GM21529 (cell line): ENCODE data around the gene CERS2.

Experiments
- ATAC-seq: cut with Tn5 transposase; IDR thresholded peaks from one replicate; pipeline ENCODE4 v1.9.1; 2021; ENCODE audit not compliant: unreplicated experiment

Gene CERS2

DNA sequence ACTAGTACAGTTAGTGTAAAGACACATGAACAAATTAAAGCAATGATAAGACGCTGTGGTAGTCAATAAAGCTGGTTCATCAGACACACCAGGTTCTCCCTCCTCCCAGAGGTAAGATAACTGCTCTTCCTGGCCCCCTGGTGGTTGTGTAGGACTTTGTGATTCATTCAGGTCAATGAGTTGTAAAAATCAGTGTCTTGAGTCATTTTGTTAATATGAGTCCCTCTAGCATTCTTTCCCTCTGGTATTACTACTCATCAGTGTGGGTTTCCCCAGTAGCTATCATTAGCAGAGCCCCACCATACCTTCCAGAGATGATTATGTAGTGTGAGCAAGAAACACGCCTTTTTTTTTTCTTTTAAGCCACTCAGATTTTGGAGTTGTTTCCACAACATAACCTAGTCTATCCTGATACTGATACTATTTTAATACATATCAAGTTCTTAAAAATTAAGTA lies 52.1 kb downstream of the CERS2 start:
- peak; percentile 63 for ATAC-seq

DNA sequence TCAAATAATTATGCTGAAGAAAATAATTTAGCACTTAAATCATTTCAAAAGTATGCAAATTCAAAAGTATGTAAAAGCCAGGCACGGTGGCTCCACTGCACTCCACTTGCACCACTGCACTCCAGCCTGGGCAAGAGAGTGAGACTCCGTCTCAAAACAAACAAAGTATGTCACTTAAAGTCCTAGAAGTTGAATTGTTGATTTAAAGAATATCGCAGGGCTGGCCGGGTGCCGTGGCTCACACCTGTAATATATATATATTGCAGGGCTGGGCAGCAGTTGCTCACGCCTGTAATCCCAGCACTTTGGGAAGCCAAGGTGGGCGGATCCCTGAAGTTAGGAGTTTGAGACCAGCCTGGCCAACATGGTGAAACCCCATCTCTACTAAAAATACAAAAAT lies 57.2 kb downstream of the CERS2 start:
- no peak for ATAC-seq
